Large intestine (tissue), 1 donor: ENCODE data around the gene FAT2. TPM values are rescaled to one million over a fixed set of nuclear protein-coding genes. Genes with fewer than 3 reads are reported as not detected.

Source experiments
- polyA plus RNA-seq: library from polyadenylated mRNA; unstranded; fragments of 120-200 nt; gene quantifications from one replicate; pipeline ENCODE4 v1.2.1, GENCODE V29; 2013

FAT2 gene
- polyA plus RNA-seq, 1 donor, result 0.75 TPM

Other genes starting within 250 kb of the FAT2 start
- not detected for gene SLC36A2, start 243.8 kb downstream of the FAT2 start, polyA plus RNA-seq
- gene SLC36A1, start 143.7 kb downstream of the FAT2 start, polyA plus RNA-seq, result 41.1 TPM
- gene SPARC, start 95.6 kb upstream of the FAT2 start, polyA plus RNA-seq, result 935 TPM
- gene ATOX1, start 167.3 kb upstream of the FAT2 start, polyA plus RNA-seq, result 172 TPM
- gene G3BP1, start 180.6 kb upstream of the FAT2 start, polyA plus RNA-seq, result 111 TPM